ENCODE data around the gene DUSP1. TPM values are rescaled to one million over a fixed set of nuclear protein-coding genes. Genes with fewer than 3 reads are reported as not detected.

DUSP1 gene
- total and polyA plus RNA-seq, 9 of the 15 experiments (the other 6 are each of a cell fraction or from before 2014, with no cell fraction given) = 2.1 to 14.2 (median 8.5) TPM

- no peak for TF ChIP-seq ZNF280B (CRISPR knock-in tag; IDR thresholded peaks at IDR 0.05)
- TF ChIP-seq JUND (IDR thresholded peaks at IDR 0.05; ENCODE audit: borderline replicate concordance, low read depth, low read length) = peak; percentile 56; the same call in 1 of the 2 replicates
- TF ChIP-seq JUND (tag; IDR thresholded peaks at IDR 0.05; ENCODE audit: borderline replicate concordance, low read depth, low read length) = peak; percentile 34; the same call in 2 of the 3 replicates
- TF ChIP-seq ZNF165 (CRISPR knock-in tag; IDR thresholded peaks at IDR 0.05; ENCODE audit: borderline replicate concordance) = no peak
- peak; percentile 40 for TF ChIP-seq NFE2 (IDR thresholded peaks at IDR 0.05; ENCODE audit: low read depth)
- TF ChIP-seq CREBBP (IDR thresholded peaks at IDR 0.05; ENCODE audit: low read depth, low read length) = no peak
- 0 out of 2 replicates have a peak, but pooled peaks have one; percentile 8 for TF ChIP-seq NCOR1 (IDR thresholded peaks at IDR 0.05)
- no peak for TF ChIP-seq PHF8 (IDR thresholded peaks at IDR 0.05; ENCODE audit: borderline replicate concordance, low read length)
- TF ChIP-seq C11orf30 (IDR thresholded peaks at IDR 0.05; ENCODE audit: low read depth) = peak; percentile 3; the same call in 1 of the 2 replicates
- no peak for TF ChIP-seq ZNF444 (CRISPR knock-in tag; IDR thresholded peaks at IDR 0.05)
- no peak for TF ChIP-seq ZNF324 (CRISPR knock-in tag; IDR thresholded peaks at IDR 0.05)
- TF ChIP-seq SMARCE1 (IDR thresholded peaks at IDR 0.05) = peak; percentile 58; the same call in 1 of the 2 replicates
- TF ChIP-seq HOMEZ (CRISPR knock-in tag; IDR thresholded peaks at IDR 0.05) = no peak
- TF ChIP-seq KDM1A (IDR thresholded peaks at IDR 0.05) = no peak
- TF ChIP-seq DACH1 (IDR thresholded peaks at IDR 0.05; ENCODE audit: partially characterized antibody) = peak; percentile 90
- TF ChIP-seq BRF2 (IDR thresholded peaks at IDR 0.05; ENCODE audit: borderline replicate concordance, insufficient read depth, insufficient read length) = no peak
- no peak for TF ChIP-seq CEBPZ (IDR thresholded peaks at IDR 0.05; ENCODE audit: borderline replicate concordance, low read depth, low read length)
- no peak for TF ChIP-seq DNMT1 (IDR thresholded peaks at IDR 0.05)
- peak; percentile 85 for TF ChIP-seq L3MBTL2 (IDR thresholded peaks at IDR 0.05)
- no peak for TF ChIP-seq EWSR1 (IDR thresholded peaks at IDR 0.05; ENCODE audit: borderline replicate concordance, low read depth, partially characterized antibody)
- TF ChIP-seq ZNF551 (CRISPR knock-in tag; IDR thresholded peaks at IDR 0.05) = no peak
Measured at GRCh38 chr5:172782169-172783039, 11.4 kb upstream of the DUSP1 start (continued).
